HFFc6 (cell line): Measurements from ENCODE around the gene LRRC3. TPM values are rescaled to one million over a fixed set of nuclear protein-coding genes. Genes with fewer than 3 reads are reported as not detected.
A peak's percentile ranks its signal among the peaks of the same experiment; 100 is the strongest.
"Not testable (repeated sequence)": the region's sequence is repeated elsewhere in the genome, so short reads cannot be mapped to it uniquely, and the experiment has no call there.

Experiments used
- DNase-seq: peaks from one replicate; pipeline ENCODE4 v3.0.0-alpha.2; 2018
- H3K27ac Mint-ChIP-seq: 2 replicates; pipeline ENCODE4 v1.8.0; 2020; ENCODE audit warnings: mild to moderate bottlenecking, mixed read lengths
- H3K27me3 Mint-ChIP-seq: 2 replicates; pipeline ENCODE4 v1.8.0; 2021; ENCODE audit warnings: mild to moderate bottlenecking, moderate library complexity, mixed read lengths; ENCODE audit not compliant: insufficient read depth
- H3K36me3 Mint-ChIP-seq: 2 replicates; pipeline ENCODE4 v1.8.0; 2021; ENCODE audit warnings: low read depth, mixed read lengths
- H3K4me1 Mint-ChIP-seq: 2 replicates; pipeline ENCODE4 v1.8.0; 2020; ENCODE audit warnings: low read depth, mixed read lengths
- H3K4me3 Mint-ChIP-seq: 2 replicates; pipeline ENCODE4 v1.8.0; 2020; ENCODE audit warnings: mild to moderate bottlenecking, moderate library complexity, mixed read lengths
- H3K9me3 Mint-ChIP-seq: 2 replicates; pipeline ENCODE4 v1.8.0; 2020; ENCODE audit warnings: mild to moderate bottlenecking, mixed read lengths
- CTCF ChIP-seq: fragments of 200-600 bp; sonication (generic); IDR thresholded peaks from 2 replicates; pipeline ENCODE4 v1.5.0; 2021; ENCODE audit warnings: antibody characterized with exemption, mild to moderate bottlenecking
- total RNA-seq, 6 experiments: library from RNA; stranded (reverse); fragmentation: NEBNext Ultra II Directional; extraction: Animal tissue kit (Norgen Biotek cat#: 25700); gene quantifications; 2 replicates in 1 of 6; 3 replicates in 5 of 6; pipeline ENCODE4 v1.2.3, GENCODE V29; 2021

The LRRC3 gene
- total RNA-seq, 6 experiments from 2014 or later, result not detected

- TF ChIP-seq CTCF, result no peak
- no peak overlapping the region for H3K27ac Mint-ChIP-seq
- H3K9me3 Mint-ChIP-seq, result no peaks in the 10 kb centered on the region
- H3K27me3 Mint-ChIP-seq, result peaks cover 17% of the 10 kb centered on the region
- no peaks in the 10 kb centered on the region for H3K4me1 Mint-ChIP-seq
- no peak for DNase-seq
- H3K4me3 Mint-ChIP-seq, result no peak overlapping the region
- no peaks in the 10 kb centered on the region for H3K36me3 Mint-ChIP-seq
These were observed 23.0 kb downstream of the LRRC3 start for GRCh38 chr21:44478124-44478800.

- no peak for TF ChIP-seq CTCF
- no peak overlapping the region for H3K4me3 Mint-ChIP-seq
- H3K4me1 Mint-ChIP-seq, result no peaks in the 10 kb centered on the region
- peaks cover 17% of the 10 kb centered on the region for H3K27me3 Mint-ChIP-seq
- no peak overlapping the region for H3K27ac Mint-ChIP-seq
- H3K36me3 Mint-ChIP-seq, result no peaks in the 10 kb centered on the region
- DNase-seq, result no peak
- H3K9me3 Mint-ChIP-seq, result no peaks in the 10 kb centered on the region
These were observed 23.5 kb downstream of the LRRC3 start for GRCh38 chr21:44478801-44479167.

GRCh38 chr21:44479556-44480199 is 24.4 kb downstream of the LRRC3 start:
- H3K27ac Mint-ChIP-seq, H3K36me3 Mint-ChIP-seq, H3K4me3 Mint-ChIP-seq, H3K4me1 Mint-ChIP-seq, H3K9me3 Mint-ChIP-seq: not testable (repeated sequence)
- H3K27me3 Mint-ChIP-seq, result peaks cover 19% of the 10 kb centered on the region
- peak; percentile 3 for DNase-seq
- peak; percentile 77 for TF ChIP-seq CTCF

- no peak overlapping the region for H3K4me3 Mint-ChIP-seq
These were observed 25.1 kb downstream of the LRRC3 start for GRCh38 chr21:44480200-44481053.

More at GRCh38 chr21:44480200-44481053, 25.1 kb downstream of the LRRC3 start:
- no peaks in the 10 kb centered on the region for H3K36me3 Mint-ChIP-seq
- peaks cover 19% of the 10 kb centered on the region for H3K27me3 Mint-ChIP-seq
- no peak for DNase-seq
- H3K9me3 Mint-ChIP-seq, result no peaks in the 10 kb centered on the region
- no peak for TF ChIP-seq CTCF
- H3K27ac Mint-ChIP-seq, result no peak overlapping the region
- H3K4me1 Mint-ChIP-seq, result no peaks in the 10 kb centered on the region
